Smooth muscle cell (in vitro differentiated cells): ENCODE results near the gene SLC35A4. TPM values are rescaled to one million over a fixed set of nuclear protein-coding genes. Genes with fewer than 3 reads are reported as not detected.

ENCODE experiments used
- DNase-seq: peaks from one replicate; lab custom pipeline; 2025; ENCODE audit not compliant: unreplicated experiment; lab: John Stamatoyannopoulos, UW
- H2AFZ ChIP-seq: fragments of 200-600 bp; sonication (generic); 2 replicates; pipeline ENCODE4 v1.6.0; 2016; ENCODE audit warnings: antibody characterized with exemption, low read depth, mild to moderate bottlenecking
- H3F3A ChIP-seq: fragments of 200-600 bp; sonication (generic); 2 replicates; pipeline ENCODE4 v1.6.0; 2017; ENCODE audit warnings: antibody characterized with exemption, low read depth
- H3K27ac ChIP-seq: fragments of 200-600 bp; sonication (generic); 2 replicates; pipeline ENCODE4 v1.5.1; 2016; ENCODE audit warnings: low read depth, mild to moderate bottlenecking
- H3K27me3 ChIP-seq: fragments of 200-600 bp; sonication (generic); 2 replicates; pipeline ENCODE4 v1.6.1; 2016; ENCODE audit warnings: low read depth, mild to moderate bottlenecking
- H3K36me3 ChIP-seq: fragments of 200-600 bp; sonication (generic); 2 replicates; pipeline ENCODE4 v1.5.1; 2016; ENCODE audit warnings: low read depth
- H3K4me1 ChIP-seq: fragments of 200-600 bp; sonication (generic); 2 replicates; pipeline ENCODE4 v1.5.1; 2016; ENCODE audit warnings: low read depth
- H3K4me2 ChIP-seq: fragments of 200-600 bp; sonication (generic); 2 replicates; pipeline ENCODE4 v1.6.0; 2016; ENCODE audit warnings: mild to moderate bottlenecking
- H3K4me3 ChIP-seq: fragments of 200-600 bp; sonication (generic); 2 replicates; pipeline ENCODE4 v1.5.1; 2016; ENCODE audit warnings: mild to moderate bottlenecking
- H3K79me2 ChIP-seq: fragments of 200-600 bp; sonication (generic); 2 replicates; pipeline ENCODE4 v1.6.0; 2016; ENCODE audit warnings: low read depth, mild to moderate bottlenecking
- H3K9ac ChIP-seq: fragments of 200-600 bp; sonication (generic); 2 replicates; pipeline ENCODE4 v1.6.0; 2016; ENCODE audit warnings: low read depth
- H3K9me3 ChIP-seq: fragments of 200-600 bp; sonication (generic); replicated peaks from 2 replicates; pipeline ENCODE4 v1.5.1; 2016; ENCODE audit warnings: low read depth
- H4K20me1 ChIP-seq: fragments of 200-600 bp; sonication (generic); 2 replicates; pipeline ENCODE4 v1.6.0; 2016; ENCODE audit warnings: low read depth
- whole genome bisulfite sequencing: methylation state at CpG from one replicate; pipeline ENCODE4 v1.1.7; 2016; ENCODE audit warnings: low lambda C conversion rate; 5-methylcytosine and 5-hydroxymethylcytosine counted together
- polyA plus RNA-seq: library from polyadenylated mRNA; unstranded; fragments of >200 nt; fragmentation: Nextera tagmentation; extraction: Ambion mirVana; gene quantifications from 2 replicates; pipeline ENCODE4 v1.2.1, GENCODE V29; 2016
- total RNA-seq: library from RNA; depleted of rRNA; stranded (reverse); fragments of >200 nt; gene quantifications from 2 replicates; pipeline ENCODE4 v1.2.3, GENCODE V29; 2014
- TF ChIP-seq, protein P1 (sequence below): fragments of 200-600 bp; sonication (generic); IDR thresholded peaks from 2 replicates; pipeline ENCODE4 v1.5.1; 2017; ENCODE audit warnings: borderline replicate concordance, mild to moderate bottlenecking, antibody characterized with exemption; ENCODE audit not compliant: insufficient read depth, poor library complexity, severe bottlenecking

SLC35A4 gene
- total and polyA plus RNA-seq, 2 experiments from 2014 or later = 42.7 to 82.9 TPM

DNA sequence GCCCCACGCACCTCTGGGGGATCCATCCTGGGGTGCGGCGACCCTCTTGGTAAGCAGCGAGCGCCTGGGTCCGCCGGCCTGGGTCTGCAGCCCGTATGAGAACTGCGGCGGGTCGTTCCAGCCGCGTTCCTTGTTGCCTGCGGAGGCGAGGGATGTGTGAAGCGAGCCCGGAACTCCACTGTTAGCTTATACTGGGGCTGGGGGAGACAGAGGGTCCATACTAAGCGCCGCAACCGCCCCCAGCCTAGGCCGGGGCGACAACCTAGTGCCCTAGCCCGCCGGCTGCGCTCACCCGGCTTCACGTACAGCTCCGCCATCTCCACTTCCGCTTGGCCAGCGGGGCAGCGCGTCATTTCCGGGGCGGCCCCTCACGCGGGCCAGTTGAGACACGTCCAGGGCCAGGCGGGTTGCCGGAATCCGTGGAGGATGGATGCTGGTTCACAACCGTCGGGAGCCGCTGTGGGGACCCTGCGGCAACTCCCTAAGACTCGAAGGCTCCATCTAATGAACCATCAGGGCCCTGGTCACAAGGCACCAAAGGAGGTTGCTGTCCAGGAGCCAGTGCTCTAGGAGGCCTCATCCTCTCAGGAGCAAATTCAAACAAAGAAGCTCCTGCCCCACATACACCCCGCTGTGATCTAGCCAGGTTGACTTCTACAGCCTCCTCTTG lies 7.4 kb upstream of the SLC35A4 start, which contains the start of gene SRA1:
TSS of gene SRA1 (minus strand) at position 338 of the 670 bp plus-strand sequence. CDS start at position 317, 21 bp downstream.
- peak within 1 kb of the TSS; percentile 2 for H2AFZ ChIP-seq
- H3K9ac ChIP-seq = peak within 1 kb of the TSS; percentile 98
- peaks cover 47% of the 10 kb centered on the region for H3K79me2 ChIP-seq
- no peaks in the 10 kb centered on the region for H3K36me3 ChIP-seq
- peak; percentile 67 for DNase-seq
- TF ChIP-seq, protein P1, sequence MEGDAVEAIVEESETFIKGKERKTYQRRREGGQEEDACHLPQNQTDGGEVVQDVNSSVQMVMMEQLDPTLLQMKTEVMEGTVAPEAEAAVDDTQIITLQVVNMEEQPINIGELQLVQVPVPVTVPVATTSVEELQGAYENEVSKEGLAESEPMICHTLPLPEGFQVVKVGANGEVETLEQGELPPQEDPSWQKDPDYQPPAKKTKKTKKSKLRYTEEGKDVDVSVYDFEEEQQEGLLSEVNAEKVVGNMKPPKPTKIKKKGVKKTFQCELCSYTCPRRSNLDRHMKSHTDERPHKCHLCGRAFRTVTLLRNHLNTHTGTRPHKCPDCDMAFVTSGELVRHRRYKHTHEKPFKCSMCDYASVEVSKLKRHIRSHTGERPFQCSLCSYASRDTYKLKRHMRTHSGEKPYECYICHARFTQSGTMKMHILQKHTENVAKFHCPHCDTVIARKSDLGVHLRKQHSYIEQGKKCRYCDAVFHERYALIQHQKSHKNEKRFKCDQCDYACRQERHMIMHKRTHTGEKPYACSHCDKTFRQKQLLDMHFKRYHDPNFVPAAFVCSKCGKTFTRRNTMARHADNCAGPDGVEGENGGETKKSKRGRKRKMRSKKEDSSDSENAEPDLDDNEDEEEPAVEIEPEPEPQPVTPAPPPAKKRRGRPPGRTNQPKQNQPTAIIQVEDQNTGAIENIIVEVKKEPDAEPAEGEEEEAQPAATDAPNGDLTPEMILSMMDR = no peak
- H3K4me1 ChIP-seq = peaks cover 17% of the 10 kb centered on the region
- peak within 1 kb of the TSS; percentile 100 for H3K4me2 ChIP-seq
- no peaks in the 10 kb centered on the region for H3K9me3 ChIP-seq
- H3K27me3 ChIP-seq = no peaks in the 10 kb centered on the region
- peak within 1 kb of the TSS; percentile 86 for H3K27ac ChIP-seq
- peaks cover 38% of the 10 kb centered on the region for H4K20me1 ChIP-seq
- WGBS = 2% methylated on average over 46 of the region's 46 CpGs
- H3F3A ChIP-seq = no peaks in the 10 kb centered on the region
- peak within 1 kb of the TSS; percentile 79 for H3K4me3 ChIP-seq

DNA sequence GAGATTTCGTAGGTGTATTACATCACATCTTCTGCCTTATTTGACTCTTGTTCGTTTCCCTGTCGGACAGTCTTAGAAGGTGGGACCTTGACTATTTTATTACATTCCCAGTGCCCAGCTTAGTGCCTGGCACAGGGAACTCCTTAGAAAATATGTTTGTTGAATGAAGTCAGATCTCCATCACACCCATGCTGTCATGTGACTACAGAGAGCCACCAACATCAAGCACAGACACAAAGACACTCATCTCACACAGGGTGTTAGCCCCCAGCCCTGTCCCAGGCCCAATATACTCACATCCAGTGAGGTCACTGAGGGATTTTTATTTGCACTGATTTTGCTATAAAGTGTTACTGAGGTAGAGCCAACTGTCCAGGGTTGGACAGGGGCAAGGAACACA lies 6.7 kb upstream of the SLC35A4 start:
- WGBS = 96% methylated on average over 3 of the region's 3 CpGs
- Histone ChIP-seq H3F3A (no peaks in the 10 kb centered on the region), H3K27ac (peak overlapping the region; percentile 86)

DNA sequence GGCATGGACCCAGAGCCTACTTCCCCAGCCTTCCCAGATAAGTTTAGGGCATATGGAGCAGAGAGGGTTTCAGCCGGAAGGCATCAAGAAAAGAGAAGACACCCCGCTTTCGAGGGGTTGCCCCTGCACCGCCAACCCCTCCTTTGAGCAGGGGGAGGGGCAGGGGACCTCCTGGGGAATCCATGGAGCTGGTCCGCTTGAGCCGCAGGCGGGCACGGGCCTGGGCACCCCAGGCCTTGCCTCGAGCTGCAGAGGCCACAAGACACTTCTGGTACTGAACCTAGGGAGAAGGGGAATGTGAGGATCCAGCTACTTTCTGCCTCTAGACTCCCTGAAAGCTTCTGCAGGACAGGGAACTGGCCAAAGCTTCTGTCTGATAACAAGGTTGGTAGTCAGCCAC lies 6.1 kb upstream of the SLC35A4 start:
- Histone ChIP-seq H3K4me1 (peaks cover 20% of the 10 kb centered on the region), H4K20me1 (peaks cover 26% of the 10 kb centered on the region), H3K27ac (peak overlapping the region; percentile 86), H3K27me3 (no peaks in the 10 kb centered on the region), H3K9ac (no peak overlapping the region), H2AFZ (no peak overlapping the region), H3F3A (no peaks in the 10 kb centered on the region), H3K4me2 (no peak overlapping the region), H3K4me3 (no peak overlapping the region), H3K79me2 (peaks cover 43% of the 10 kb centered on the region), H3K9me3 (no peaks in the 10 kb centered on the region), H3K36me3 (no peaks in the 10 kb centered on the region)
- WGBS = 96% methylated on average over 9 of the region's 9 CpGs
- TF ChIP-seq, protein P1 = no peak
- no peak for DNase-seq

More for the DNA sequence above, 6.7 kb upstream of the SLC35A4 start:
- Histone ChIP-seq H3K9me3 (no peaks in the 10 kb centered on the region), H2AFZ (no peak overlapping the region), H3K4me1 (peaks cover 17% of the 10 kb centered on the region), H3K79me2 (peaks cover 43% of the 10 kb centered on the region), H3K4me3 (peak overlapping the region; percentile 79), H4K20me1 (peaks cover 32% of the 10 kb centered on the region), H3K27me3 (no peaks in the 10 kb centered on the region), H3K9ac (peak overlapping the region; percentile 98), H3K36me3 (no peaks in the 10 kb centered on the region), H3K4me2 (peak overlapping the region; percentile 100)
- DNase-seq = no peak
- TF ChIP-seq, protein P1 = no peak

DNA sequence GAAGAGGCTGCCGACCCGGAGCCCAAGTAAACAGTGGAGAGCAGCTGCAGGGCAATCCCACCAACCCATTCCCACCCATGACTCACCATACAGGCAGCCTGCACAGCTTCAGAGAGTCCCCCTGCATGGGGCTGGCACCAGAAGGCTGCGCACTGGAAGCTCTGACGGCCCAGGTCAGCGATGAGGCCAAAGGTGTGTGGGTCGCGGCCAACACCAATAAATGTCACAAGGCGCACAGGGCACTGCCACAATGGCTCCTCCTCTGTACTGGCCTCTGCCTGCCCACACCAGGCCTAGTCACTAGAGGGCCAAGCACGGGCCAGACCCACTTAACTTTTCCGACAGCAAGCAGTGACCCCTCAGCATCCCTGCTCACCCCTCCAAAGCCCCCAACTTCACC lies 4.4 kb upstream of the SLC35A4 start:
- no peak overlapping the region for H3K4me2 ChIP-seq
- WGBS = 91% methylated on average over 10 of the region's 10 CpGs
- H3K27me3 ChIP-seq = no peaks in the 10 kb centered on the region
- H3K79me2 ChIP-seq = peaks cover 32% of the 10 kb centered on the region
- H3K9me3 ChIP-seq = no peaks in the 10 kb centered on the region
- DNase-seq = no peak
- no peak overlapping the region for H3K27ac ChIP-seq
- H3F3A ChIP-seq = no peaks in the 10 kb centered on the region
- peaks cover 18% of the 10 kb centered on the region for H3K4me1 ChIP-seq
- H4K20me1 ChIP-seq = peaks cover 9% of the 10 kb centered on the region
- no peak overlapping the region for H3K9ac ChIP-seq
- TF ChIP-seq, protein P1 = no peak
- no peak overlapping the region for H2AFZ ChIP-seq
- H3K36me3 ChIP-seq = no peaks in the 10 kb centered on the region
- no peak overlapping the region for H3K4me3 ChIP-seq
